H1 (cell line): ENCODE data around the gene TMEM183A. TPM values are rescaled to one million over a fixed set of nuclear protein-coding genes. Genes with fewer than 3 reads are reported as not detected.

ENCODE experiments used
- CTCF ChIA-PET: fragments of 300-600 bp; sonication (Branson Sonifier 250); formaldehyde crosslinking; loops from one replicate; lab custom pipeline; 2021; ENCODE audit not compliant: partially characterized antibody; lab: Charles Lee
- POLR2A ChIA-PET: fragments of 300-600 bp; sonication (Branson Sonifier 250); formaldehyde crosslinking; loops from one replicate; lab custom pipeline; 2021; ENCODE audit warnings: inconsistent platforms; ENCODE audit not compliant: partially characterized antibody; lab: Charles Lee
- DNase-seq, 2 experiments: peaks; one replicate each; pipeline versions ENCODE4 v3.0.0 to v3.0.0-alpha.2; 2010 to 2022; ENCODE audit warnings: low spot score in 2 of 2, low read depth in 1 of 2, mixed read lengths in 1 of 2
- FAIRE-seq: peaks from 2 replicates; lab custom pipeline; 2011; peaks lifted over from hg19 to GRCh38; lab: Jason Lieb, UNC
- H2AFZ ChIP-seq: 2 replicates; pipeline ENCODE4 v1.8.1; 2012; ENCODE audit warnings: low read length, inconsistent platforms
- H2AK5ac ChIP-seq: 2 replicates; pipeline ENCODE4 v1.6.1; 2013; ENCODE audit warnings: low read depth, low read length
- H2BK120ac ChIP-seq: replicated peaks from 2 replicates; pipeline ENCODE3; 2013; ENCODE audit warnings: low read depth, low read length, inconsistent platforms
- H2BK12ac ChIP-seq: 2 replicates; pipeline ENCODE4 v1.6.1; 2013; ENCODE audit warnings: low read depth, low read length
- H2BK15ac ChIP-seq: 2 replicates; pipeline ENCODE4 v1.6.1; 2013; ENCODE audit warnings: low read length
- H2BK20ac ChIP-seq: 2 replicates; pipeline ENCODE4 v1.6.1; 2013; ENCODE audit warnings: low read length
- H2BK5ac ChIP-seq: 2 replicates; pipeline ENCODE4 v1.6.1; 2013; ENCODE audit warnings: low read depth, low read length
- H3K14ac ChIP-seq: 2 replicates; pipeline ENCODE4 v1.6.1; 2013; ENCODE audit warnings: inconsistent platforms; ENCODE audit not compliant: insufficient read length
- H3K18ac ChIP-seq: 2 replicates; pipeline ENCODE4 v1.6.1; 2013; ENCODE audit warnings: low read length; ENCODE audit errors: extremely low read depth
- H3K23ac ChIP-seq: 2 replicates; pipeline ENCODE4 v1.6.1; 2013; ENCODE audit warnings: inconsistent platforms; ENCODE audit not compliant: insufficient read length
- H3K23me2 ChIP-seq: 2 replicates; pipeline ENCODE4 v1.6.1; 2013; ENCODE audit warnings: low read depth, low read length
- H3K27ac ChIP-seq: 2 replicates; pipeline ENCODE4 v1.6.1; 2011; ENCODE audit warnings: low read depth, low read length, inconsistent platforms
- H3K27me3 ChIP-seq, 4 experiments: replicated peaks in 1 of 4; 1 replicate in 1 of 4; 2 replicates in 3 of 4; pipeline versions ENCODE4 v1.6.1 to v1.8.1; 2011 to 2013; ENCODE audit warnings: low read length in 3 of 4, mild to moderate bottlenecking in 3 of 4, inconsistent platforms in 2 of 4, mixed read lengths in 2 of 4, moderate library complexity in 1 of 4; ENCODE audit not compliant: control insufficient read depth in 3 of 4, insufficient read depth in 3 of 4; ENCODE audit errors: extremely low read depth in 1 of 4
- H3K36me3 ChIP-seq, 4 experiments: 2 replicates each; pipeline versions ENCODE4 v1.6.1 to v1.8.1; 2011 to 2013; ENCODE audit warnings: mild to moderate bottlenecking in 4 of 4, low read length in 3 of 4, moderate library complexity in 2 of 4, control low read depth in 1 of 4, inconsistent platforms in 1 of 4; ENCODE audit not compliant: insufficient read depth in 4 of 4, control insufficient read depth in 2 of 4
- H3K4ac ChIP-seq: replicated peaks from 2 replicates; pipeline ENCODE3; 2013; ENCODE audit warnings: low read length, low read depth, mixed read lengths, inconsistent platforms; ENCODE audit not compliant: insufficient read length
- H3K4me1 ChIP-seq, 4 experiments: replicated peaks in 1 of 4; 1 replicate in 1 of 4; 2 replicates in 3 of 4; pipeline versions ENCODE4 v1.6.1 to v1.8.1; 2011 to 2013; ENCODE audit warnings: low read length in 3 of 4, inconsistent platforms in 2 of 4, mixed read lengths in 1 of 4; ENCODE audit not compliant: insufficient read depth in 4 of 4, control insufficient read depth in 3 of 4
- H3K4me2 ChIP-seq, 2 experiments: 2 replicates each; pipeline versions ENCODE4 v1.6.1 to v1.8.1; 2011 to 2013; ENCODE audit warnings: low read depth in 2 of 2, low read length in 2 of 2, control low read depth in 1 of 2, inconsistent platforms in 1 of 2, mild to moderate bottlenecking in 1 of 2; ENCODE audit not compliant: insufficient read depth in 1 of 2
- H3K4me3 ChIP-seq, 4 experiments: fragments of 200-600, 300-600 bp in 1 of 4; sonication (generic), shearing (Covaris generic), sonication (Bioruptor Twin) in 1 of 4; 2 replicates each; pipeline versions ENCODE4 v1.5.1 to v1.8.1; 2011 to 2016; ENCODE audit warnings: low read length in 4 of 4, low read depth in 3 of 4, control low read depth in 2 of 4, inconsistent platforms in 2 of 4, mild to moderate bottlenecking in 2 of 4, mixed read lengths in 1 of 4, moderate library complexity in 1 of 4; ENCODE audit not compliant: insufficient read depth in 2 of 4; ENCODE audit errors: extremely low read depth in 1 of 4
- H3K56ac ChIP-seq: replicated peaks from 2 replicates; pipeline ENCODE3; 2013; ENCODE audit warnings: low read depth, mild to moderate bottlenecking, mixed read lengths, low read length, inconsistent platforms; ENCODE audit not compliant: insufficient read length
- H3K79me1 ChIP-seq: 2 replicates; pipeline ENCODE4 v1.6.1; 2013; ENCODE audit warnings: low read depth, low read length, control low read depth
- H3K79me2 ChIP-seq, 2 experiments: 2 replicates each; pipeline versions ENCODE4 v1.6.1 to v1.8.1; 2012 to 2013; ENCODE audit warnings: low read length in 2 of 2, mild to moderate bottlenecking in 2 of 2, inconsistent platforms in 1 of 2; ENCODE audit not compliant: insufficient read depth in 2 of 2, control insufficient read depth in 1 of 2
- H3K9ac ChIP-seq, 4 experiments: replicated peaks in 1 of 4; 1 replicate in 1 of 4; 2 replicates in 3 of 4; pipeline versions ENCODE4 v1.6.1 to v1.8.1; 2011 to 2013; ENCODE audit warnings: low read depth in 3 of 4, low read length in 3 of 4, control low read depth in 2 of 4, mild to moderate bottlenecking in 2 of 4, moderate library complexity in 2 of 4, inconsistent platforms in 1 of 4; ENCODE audit errors: extremely low read depth in 1 of 4
- H3K9me3 ChIP-seq, 2 experiments: 2 replicates each; pipeline versions ENCODE4 v1.6.1 to v1.8.1; 2012 to 2013; ENCODE audit warnings: mild to moderate bottlenecking in 2 of 2, moderate library complexity in 2 of 2, control low read depth in 1 of 2, inconsistent platforms in 1 of 2, low read depth in 1 of 2, low read length in 1 of 2, mixed read lengths in 1 of 2; ENCODE audit not compliant: insufficient read depth in 2 of 2
- H4K20me1 ChIP-seq, 2 experiments: replicated peaks in 1 of 2; 2 replicates each; pipeline versions ENCODE3 to v1.8.1; 2011 to 2013; ENCODE audit warnings: inconsistent platforms in 2 of 2, low read length in 2 of 2, mild to moderate bottlenecking in 1 of 2; ENCODE audit not compliant: insufficient read depth in 2 of 2, control insufficient read depth in 1 of 2
- H4K5ac ChIP-seq: 2 replicates; pipeline ENCODE4 v1.6.1; 2013; ENCODE audit warnings: low read length, low read depth, mixed read lengths, inconsistent platforms; ENCODE audit not compliant: insufficient read length
- H4K8ac ChIP-seq: 2 replicates; pipeline ENCODE4 v1.8.0; 2013; ENCODE audit warnings: mild to moderate bottlenecking, moderate library complexity, low read length, inconsistent platforms; ENCODE audit not compliant: insufficient read depth; ENCODE audit errors: extremely low read depth
- H4K91ac ChIP-seq: replicated peaks from 2 replicates; pipeline ENCODE3; 2013; ENCODE audit warnings: low read length, mixed read lengths, inconsistent platforms; ENCODE audit not compliant: insufficient read length
- ASH2L ChIP-seq: fragments of 200-600, 300-600 bp; sonication (generic); IDR thresholded peaks from one replicate; pipeline ENCODE4 v1.7.1; 2017; ENCODE audit warnings: low read length
- BRCA1 ChIP-seq: IDR thresholded peaks from 2 replicates; pipeline ENCODE4 v1.6.1; 2012; ENCODE audit warnings: low read depth, low read length, improper control_type of control experiment
- CHD2 ChIP-seq: IDR thresholded peaks from 2 replicates; pipeline ENCODE4 v1.6.1; 2012; ENCODE audit warnings: low read length, improper control_type of control experiment
- GTF2F1 ChIP-seq: IDR thresholded peaks from 2 replicates; pipeline ENCODE4 v1.6.1; 2012; ENCODE audit warnings: low read depth, low read length, improper control_type of control experiment, borderline replicate concordance
- HDAC2 ChIP-seq, 2 experiments: fragments of 300-600 bp in 1 of 2; sonication (generic) in 1 of 2; IDR thresholded peaks; 2 replicates each; pipeline ENCODE4 v1.6.1; 2011 to 2012; ENCODE audit warnings: low read depth in 2 of 2, low read length in 2 of 2, mild to moderate bottlenecking in 2 of 2, moderate library complexity in 2 of 2, borderline replicate concordance in 1 of 2, inconsistent platforms in 1 of 2
- RAD21 ChIP-seq, 2 experiments: IDR thresholded peaks in 1 of 2; conservative IDR thresholded peaks in 1 of 2; 2 replicates each; pipeline ENCODE4 v1.6.1; 2011; ENCODE audit warnings: low read depth in 2 of 2, low read length in 2 of 2, improper control_type of control experiment in 1 of 2, inconsistent platforms in 1 of 2, mild to moderate bottlenecking in 1 of 2, moderate library complexity in 1 of 2
- RBBP5 ChIP-seq: IDR thresholded peaks from 2 replicates; pipeline ENCODE4 v1.7.1; 2012; ENCODE audit warnings: low read depth, mild to moderate bottlenecking, inconsistent platforms, low read length, moderate library complexity, borderline replicate concordance
- SIRT6 ChIP-seq: IDR thresholded peaks from one replicate; pipeline ENCODE4 v1.7.1; 2012; ENCODE audit warnings: low read length, inconsistent platforms
- SP4 ChIP-seq: IDR thresholded peaks from 2 replicates; pipeline ENCODE4 v1.6.1; 2012; ENCODE audit warnings: low read length, inconsistent platforms
- TEAD4 ChIP-seq: IDR thresholded peaks from 2 replicates; pipeline ENCODE4 v1.6.1; 2012; ENCODE audit warnings: low read depth, low read length, inconsistent platforms, mixed read lengths
- WGBS, 2 experiments: shearing (Covaris generic) in 1 of 2; methylation state at CpG; one replicate each; pipeline versions ENCODE4 v1.1.6 to v1.1.7; 2013 to 2015; ENCODE audit warnings: low lambda C conversion rate in 2 of 2, mixed read lengths in 2 of 2, inconsistent platforms in 1 of 2, low coverage in 1 of 2, missing lambda C conversion rate in 1 of 2; ENCODE audit not compliant: insufficient replicate concordance in 2 of 2, insufficient coverage in 1 of 2, insufficient read length in 1 of 2; ENCODE audit errors: extremely low coverage in 1 of 2, missing lambda C conversion rate in 1 of 2; 5-methylcytosine and 5-hydroxymethylcytosine counted together
- polyA plus RNA-seq, 7 experiments: library from polyadenylated mRNA; depleted of rRNA in 3 of 7; stranded (reverse) in 5 of 7; unstranded in 2 of 7; fragments of >200 nt in 5 of 7; fragments of 200-250 nt in 2 of 7; gene quantifications; 1 replicate in 5 of 7; 2 replicates in 1 of 7; 4 replicates in 1 of 7; pipeline versions ENCODE4 v1.2.1 to v1.2.3, GENCODE V29; 2011 to 2013; ENCODE audit warnings: missing spikeins in 2 of 7, mixed read lengths in 2 of 7
- total RNA-seq: library from RNA; stranded (reverse); fragmentation: NEBNext Ultra II Directional; extraction: Animal tissue kit (Norgen Biotek cat#: 25700); gene quantifications from 2 replicates; pipeline ENCODE4 v1.2.1, GENCODE V29; 2021
- TF ChIP-seq, protein P1 (sequence below): IDR thresholded peaks from 2 replicates; pipeline ENCODE4 v1.6.1; 2012; ENCODE audit warnings: low read length, inconsistent platforms

The TMEM183A gene
- total and polyA plus RNA-seq, 2 of the 8 experiments (the other 6 are each of a cell fraction or from before 2014, with no cell fraction given): 107 to 173 TPM

DNA sequence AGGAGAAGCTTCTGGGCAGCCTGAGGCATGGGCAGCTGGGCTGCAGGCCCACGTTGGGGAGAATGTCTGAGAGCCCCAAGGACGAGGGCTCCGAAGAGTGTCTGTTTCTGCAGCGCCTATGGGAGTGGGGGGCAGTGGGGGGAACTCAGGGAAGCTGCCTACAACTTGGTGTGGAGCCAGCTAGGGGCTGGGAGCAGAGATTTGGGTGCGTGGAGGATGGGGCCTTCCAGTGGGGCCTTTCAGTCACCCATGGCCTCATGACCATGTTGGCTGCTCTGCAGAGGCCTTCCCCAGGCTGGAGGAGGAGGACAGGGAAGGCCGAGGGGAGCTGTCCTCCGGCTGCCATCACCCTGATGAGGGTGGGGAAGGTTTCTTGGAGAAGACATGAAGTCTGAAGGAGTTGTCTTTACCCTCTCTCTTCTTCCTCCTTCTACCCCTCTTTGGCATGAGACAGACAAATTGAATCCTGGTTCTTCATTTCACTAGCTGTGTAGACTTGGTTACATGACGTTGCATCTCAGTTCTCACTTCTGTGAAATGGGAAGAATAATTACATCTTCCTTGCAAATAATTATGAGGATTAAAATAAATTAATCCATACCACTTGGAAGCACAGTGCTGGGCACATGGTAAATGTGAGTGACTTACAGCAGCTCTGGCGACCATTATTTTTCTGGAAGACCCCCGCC is 27.4 kb downstream of the TMEM183A start:
- Histone ChIP-seq H4K8ac (no peak overlapping the region), H3K27ac (no peak overlapping the region), H3K4me1 (peaks cover 2 to 10% (median 2%) of the 10 kb centered on the region in 4 experiments; a peak in 6 of 7 replicates), H3K9ac (no peak overlapping the region), H3K4me2 (no peak overlapping the region), H4K5ac (no peak overlapping the region), H2BK5ac (no peak overlapping the region), H3K79me1 (no peaks in the 10 kb centered on the region; the same call in 1 of the 2 replicates), H3K18ac (no peak overlapping the region; the same call in 1 of the 2 replicates), H3K27me3 (no peaks in the 10 kb centered on the region), H2AFZ (no peak overlapping the region), H2AK5ac (no peak overlapping the region), H3K56ac (no peak overlapping the region), H3K36me3 (no peaks in the 10 kb centered on the region; a peak in 1 of 8 replicates), H3K23ac (no peak overlapping the region), H3K23me2 (no peaks in the 10 kb centered on the region), H2BK20ac (no peak overlapping the region), H3K9me3 (no peaks in the 10 kb centered on the region), H2BK15ac (no peak overlapping the region), H4K20me1 (no peaks in the 10 kb centered on the region), H4K91ac (no peak overlapping the region), H3K4ac (no peak overlapping the region), H3K4me3 (no peak overlapping the region), H2BK120ac (no peak overlapping the region), H3K14ac (no peak overlapping the region), H2BK12ac (no peak overlapping the region), H3K79me2 (no peaks in the 10 kb centered on the region)
- DNase-seq (no peak), FAIRE-seq (no peak)
- ChIA-PET POLR2A (interaction anchor here (0.9 to 1.9 kb wide), 3 partner anchors 9 to 20 kb away, joined by 3 to 4 read pairs (median 3); no protein-coding TSS in a partner anchor), CTCF (interaction anchor here (0.6 to 49.7 kb wide), 21 partner anchors 8 to 306 kb away, joined by 3 to 1089 read pairs (median 4); partner anchors contain the start of genes ADORA1, PPFIA4 and TMEM183A)
- WGBS, 2 experiments: 87% methylated on average over 10 of the region's 10 CpGs; no CpG with 5 or more reads in 1 of the 2 experiments
- TF ChIP-seq, protein P1, sequence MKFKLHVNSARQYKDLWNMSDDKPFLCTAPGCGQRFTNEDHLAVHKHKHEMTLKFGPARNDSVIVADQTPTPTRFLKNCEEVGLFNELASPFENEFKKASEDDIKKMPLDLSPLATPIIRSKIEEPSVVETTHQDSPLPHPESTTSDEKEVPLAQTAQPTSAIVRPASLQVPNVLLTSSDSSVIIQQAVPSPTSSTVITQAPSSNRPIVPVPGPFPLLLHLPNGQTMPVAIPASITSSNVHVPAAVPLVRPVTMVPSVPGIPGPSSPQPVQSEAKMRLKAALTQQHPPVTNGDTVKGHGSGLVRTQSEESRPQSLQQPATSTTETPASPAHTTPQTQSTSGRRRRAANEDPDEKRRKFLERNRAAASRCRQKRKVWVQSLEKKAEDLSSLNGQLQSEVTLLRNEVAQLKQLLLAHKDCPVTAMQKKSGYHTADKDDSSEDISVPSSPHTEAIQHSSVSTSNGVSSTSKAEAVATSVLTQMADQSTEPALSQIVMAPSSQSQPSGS: no peak
- TF ChIP-seq RAD21 (IDR thresholded peaks at IDR 0.05 in 1 of 2, conservative IDR thresholded peaks at IDR 0.05 in 1 of 2; ENCODE audit: low read depth in 2 of 2, low read length in 2 of 2) (no peak), RBBP5 (no peak), BRCA1 (no peak), ASH2L (no peak), CHD2 (no peak), GTF2F1 (no peak), HDAC2 (IDR thresholded peaks at IDR 0.05; ENCODE audit: borderline replicate concordance in 1 of 2, low read depth in 2 of 2, low read length in 2 of 2) (no peak), SIRT6 (no peak), TEAD4 (no peak), SP4 (no peak)
